Vagina (tissue), 2 donors: ENCODE results near the gene TMEM150A.

Experiments
- CTCF ChIP-seq, 3 experiments: fragments of 450-650 bp in 2 of 3; fragments of 200-600 bp in 1 of 3; sonication (generic) in 1 of 3; IDR thresholded peaks; one replicate each; pipeline ENCODE4 v1.5.1; 2017 to 2019; ENCODE audit warnings: antibody characterized with exemption in 3 of 3, mild to moderate bottlenecking in 2 of 3, moderate library complexity in 2 of 3
- POLR2A ChIP-seq, 2 donors: fragments of 450-650 bp; IDR thresholded peaks; one replicate each; pipeline ENCODE4 v1.6.1; 2017; ENCODE audit warnings: antibody characterized with exemption in 2 of 2, mild to moderate bottlenecking in 2 of 2, moderate library complexity in 2 of 2
- POLR2AphosphoS5 ChIP-seq, 2 donors: sonication (generic); formaldehyde crosslinking; IDR thresholded peaks; one replicate each; pipeline ENCODE4 v1.9.0; 2017; ENCODE audit warnings: antibody characterized with exemption in 2 of 2, mild to moderate bottlenecking in 2 of 2, low read depth in 1 of 2; ENCODE audit not compliant: insufficient read depth in 1 of 2

GRCh38 chr2:85606116-85606455 lies 3.6 kb upstream of the TMEM150A start:
- TF ChIP-seq CTCF (IDR thresholded peaks at IDR 0.05), result no peak
- TF ChIP-seq POLR2A (IDR thresholded peaks at IDR 0.05), result no peak
- TF ChIP-seq POLR2AphosphoS5 (IDR thresholded peaks at IDR 0.05; ENCODE audit: insufficient read depth in 1 of 2, low read depth in 1 of 2), result no peak
